H1 (cell line): ENCODE measurements around the gene TP63. TPM values are rescaled to one million over a fixed set of nuclear protein-coding genes. Genes with fewer than 3 reads are reported as not detected.

ENCODE experiments used
- ATF3 ChIP-seq: IDR thresholded peaks from 2 replicates; pipeline ENCODE4 v1.6.1; 2011; ENCODE audit warnings: low read depth, mild to moderate bottlenecking, low read length; ENCODE audit not compliant: insufficient read depth
- SIX5 ChIP-seq: IDR thresholded peaks from 2 replicates; pipeline ENCODE4 v1.6.1; 2011; ENCODE audit warnings: mild to moderate bottlenecking, low read depth, low read length
- polyA plus RNA-seq, 7 experiments: library from polyadenylated mRNA; depleted of rRNA in 3 of 7; stranded (reverse) in 5 of 7; unstranded in 2 of 7; fragments of >200 nt in 5 of 7; fragments of 200-250 nt in 2 of 7; gene quantifications; 1 replicate in 5 of 7; 2 replicates in 1 of 7; 4 replicates in 1 of 7; pipeline versions ENCODE4 v1.2.1 to v1.2.3, GENCODE V29; 2011 to 2013; ENCODE audit warnings: missing spikeins in 2 of 7, mixed read lengths in 2 of 7
- total RNA-seq: library from RNA; stranded (reverse); fragmentation: NEBNext Ultra II Directional; extraction: Animal tissue kit (Norgen Biotek cat#: 25700); gene quantifications from 2 replicates; pipeline ENCODE4 v1.2.1, GENCODE V29; 2021

TP63 gene
- total and polyA plus RNA-seq, 2 of the 8 experiments (the other 6 are each of a cell fraction or from before 2014, with no cell fraction given), result not detected

DNA sequence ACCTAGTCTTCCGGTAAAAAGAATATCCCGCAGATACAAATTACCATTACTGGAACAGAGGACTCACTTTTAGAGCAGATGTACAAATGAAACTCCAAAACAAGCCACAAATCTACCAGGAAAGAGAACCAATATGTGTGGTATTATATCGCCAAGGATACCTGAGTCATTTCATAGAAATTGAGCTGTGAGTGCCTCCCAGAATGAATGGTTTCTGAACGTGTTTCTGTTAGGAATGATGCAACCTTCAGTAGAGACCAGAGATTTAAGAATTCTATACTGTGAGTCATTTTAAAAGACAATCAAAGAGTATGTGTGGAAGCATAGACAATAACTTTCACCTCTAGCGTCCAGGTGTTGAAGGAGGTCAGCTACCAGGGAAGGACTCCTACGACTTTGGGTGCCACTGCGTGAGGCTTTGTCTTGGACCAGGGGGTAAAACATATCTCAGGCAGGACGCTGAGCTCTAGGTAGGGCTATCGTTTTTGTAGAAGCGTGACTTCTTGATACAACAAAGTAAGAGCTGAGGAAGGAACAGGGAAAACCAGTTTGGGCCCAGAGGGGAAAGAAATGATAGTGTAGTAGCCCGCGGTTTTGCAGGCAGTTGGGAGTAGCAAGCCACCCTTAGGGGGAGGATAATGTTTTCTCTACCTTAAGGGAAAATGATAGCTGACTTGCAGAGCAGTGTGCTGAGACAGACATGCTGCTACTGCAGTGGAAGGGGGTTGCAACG lies 210.4 kb downstream of the TP63 start (continued):
- TF ChIP-seq SIX5, result no peak
- no peak for TF ChIP-seq ATF3
